ENCODE measurements around the gene E2F2. TPM values are rescaled to one million over a fixed set of nuclear protein-coding genes. Genes with fewer than 3 reads are reported as not detected.

E2F2 gene
- total RNA-seq, 1 donor from 2014 or later: 1.1 TPM

- H3K4me1 ChIP-seq: peaks cover 39% of the 10 kb centered on the region
- DNase-seq: no peak
Observed at GRCh38 chr1:23477359-23478144, 53.5 kb downstream of the E2F2 start.

GRCh38 chr1:23475641-23476040, 55.4 kb downstream of the E2F2 start:
- TF ChIP-seq CTCF (IDR thresholded peaks at IDR 0.05): no peak
- Histone ChIP-seq H3K36me3 (no peaks in the 10 kb centered on the region), H3K27me3 (ENCODE audit: low read depth) (no peaks in the 10 kb centered on the region), H3K27ac (no peak overlapping the region), H3K4me3 (no peak overlapping the region), H3K9me3 (no peaks in the 10 kb centered on the region), H3K4me1 (peaks cover 37% of the 10 kb centered on the region)
- ATAC-seq (no peak), DNase-seq (no peak)
- intact Hi-C loops (cut with DNase I): no loop called here

More at GRCh38 chr1:23477359-23478144, 53.5 kb downstream of the E2F2 start:
- no peaks in the 10 kb centered on the region for H3K36me3 ChIP-seq
- no peak for ATAC-seq
- no peaks in the 10 kb centered on the region for H3K9me3 ChIP-seq
- no peak overlapping the region for H3K27ac ChIP-seq
- no peak for TF ChIP-seq CTCF (IDR thresholded peaks at IDR 0.05)
- H3K27me3 ChIP-seq (ENCODE audit: low read depth): no peaks in the 10 kb centered on the region
- intact Hi-C loops (cut with DNase I): no loop called here
- H3K4me3 ChIP-seq: no peak overlapping the region

- H3K9me3 ChIP-seq: no peaks in the 10 kb centered on the region
- no peak overlapping the region for H3K27ac ChIP-seq
- no peaks in the 10 kb centered on the region for H3K36me3 ChIP-seq
- H3K4me3 ChIP-seq: no peak overlapping the region
- H3K4me1 ChIP-seq: peaks cover 39% of the 10 kb centered on the region
- intact Hi-C loops (cut with DNase I): no loop called here
- no peak for TF ChIP-seq CTCF (IDR thresholded peaks at IDR 0.05)
- H3K27me3 ChIP-seq (ENCODE audit: low read depth): no peaks in the 10 kb centered on the region
- ATAC-seq: no peak
- DNase-seq: no peak
Observed at GRCh38 chr1:23475134-23475628, 55.9 kb downstream of the E2F2 start.

- Histone ChIP-seq H3K36me3 (no peaks in the 10 kb centered on the region), H3K27ac (no peak overlapping the region), H3K4me1 (peaks cover 20% of the 10 kb centered on the region), H3K9me3 (no peaks in the 10 kb centered on the region), H3K27me3 (ENCODE audit: low read depth) (no peaks in the 10 kb centered on the region), H3K4me3 (no peak overlapping the region)
- intact Hi-C loops (cut with DNase I): no loop called here
- TF ChIP-seq CTCF (IDR thresholded peaks at IDR 0.05): no peak
- ATAC-seq (no peak), DNase-seq (no peak)
Observed at GRCh38 chr1:23473037-23473800, 57.8 kb downstream of the E2F2 start.

GRCh38 chr1:23472351-23473036, 58.5 kb downstream of the E2F2 start:
- ATAC-seq: no peak
- no peak for DNase-seq
- intact Hi-C loops (cut with DNase I): no loop called here
- H3K36me3 ChIP-seq: no peaks in the 10 kb centered on the region
- peaks cover 20% of the 10 kb centered on the region for H3K4me1 ChIP-seq
- TF ChIP-seq CTCF (IDR thresholded peaks at IDR 0.05): no peak
- H3K27ac ChIP-seq: no peak overlapping the region
- H3K4me3 ChIP-seq: no peak overlapping the region
- no peaks in the 10 kb centered on the region for H3K9me3 ChIP-seq
- no peaks in the 10 kb centered on the region for H3K27me3 ChIP-seq (ENCODE audit: low read depth)
